SJSA1 (cell line): Measurements from ENCODE around the gene FAM210B. TPM values are rescaled to one million over a fixed set of nuclear protein-coding genes. Genes with fewer than 3 reads are reported as not detected.
"Not testable (repeated sequence)": the region's sequence is repeated elsewhere in the genome, so short reads cannot be mapped to it uniquely, and the experiment has no call there.

ENCODE experiments used
- DNase-seq, 2 experiments: peaks; one replicate each; pipeline ENCODE4 v3.0.0-alpha.2; 2015 to 2020; ENCODE audit warnings: low spot score in 2 of 2, low read depth in 1 of 2
- H3K27ac ChIP-seq: fragments of 250-450 bp; sonication (Bioruptor Pico); 2 replicates; pipeline ENCODE4 v1.5.1; 2020; ENCODE audit warnings: mild to moderate bottlenecking, moderate library complexity
- H3K27me3 ChIP-seq: fragments of 250-450 bp; sonication (Bioruptor Pico); replicated peaks from 2 replicates; pipeline ENCODE4 v1.5.1; 2020; ENCODE audit warnings: mild to moderate bottlenecking, moderate library complexity
- H3K36me3 ChIP-seq: fragments of 250-450 bp; sonication (Bioruptor Pico); 2 replicates; pipeline ENCODE4 v1.5.1; 2020; ENCODE audit warnings: mild to moderate bottlenecking
- H3K4me1 ChIP-seq: fragments of 250-450 bp; sonication (Bioruptor Pico); replicated peaks from 2 replicates; pipeline ENCODE4 v1.6.1; 2021; ENCODE audit warnings: mild to moderate bottlenecking
- H3K4me3 ChIP-seq: fragments of 250-450 bp; sonication (Bioruptor Pico); 2 replicates; pipeline ENCODE4 v1.5.1; 2020; ENCODE audit warnings: mild to moderate bottlenecking
- H3K9me3 ChIP-seq: fragments of 250-450 bp; sonication (Bioruptor Pico); replicated peaks from 2 replicates; pipeline ENCODE4 v1.5.1; 2020; ENCODE audit warnings: mild to moderate bottlenecking
- total RNA-seq: library from RNA; depleted of rRNA; stranded (reverse); fragments of >200 nt; shearing (Covaris generic); gene quantifications from 2 replicates; pipeline ENCODE4 v1.2.3, GENCODE V29; 2014; rRNA removed

The FAM210B gene, protein sequence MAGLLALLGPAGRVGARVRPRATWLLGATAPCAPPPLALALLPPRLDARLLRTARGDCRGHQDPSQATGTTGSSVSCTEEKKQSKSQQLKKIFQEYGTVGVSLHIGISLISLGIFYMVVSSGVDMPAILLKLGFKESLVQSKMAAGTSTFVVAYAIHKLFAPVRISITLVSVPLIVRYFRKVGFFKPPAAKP
- 9.0 and 22.4 TPM in 2 replicates for total RNA-seq

DNA sequence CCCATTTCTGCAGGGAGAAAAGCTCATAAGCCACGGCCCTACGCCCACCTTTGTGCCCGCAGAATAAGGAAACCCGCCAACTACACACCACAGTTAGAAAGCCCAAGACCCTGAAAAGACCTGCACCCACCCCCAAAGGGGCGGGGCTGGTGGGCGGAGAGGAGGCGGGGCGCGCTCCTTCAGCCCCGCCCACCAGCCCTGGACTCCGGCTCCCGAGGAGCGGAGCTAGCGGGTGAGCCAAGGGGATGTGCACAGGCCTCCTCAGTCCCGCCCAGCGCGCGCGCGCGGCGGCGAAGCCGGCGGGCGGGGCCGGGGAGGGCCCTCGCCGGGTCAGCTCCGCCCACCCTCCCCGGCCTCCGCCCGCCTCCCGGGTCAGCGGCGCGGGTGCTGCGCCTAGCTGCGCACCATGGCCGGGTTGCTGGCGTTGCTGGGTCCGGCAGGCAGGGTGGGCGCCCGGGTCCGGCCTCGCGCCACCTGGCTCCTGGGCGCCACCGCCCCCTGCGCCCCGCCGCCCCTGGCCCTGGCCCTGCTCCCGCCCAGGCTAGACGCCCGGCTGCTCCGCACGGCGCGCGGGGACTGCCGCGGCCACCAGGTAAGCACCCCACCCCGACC is at the start of gene FAM210B:
FAM210B (plus strand) TSS at position 375 of the 612 bp plus-strand sequence; CDS start at position 407, 32 bp downstream.
- Histone ChIP-seq H3K4me1 (peaks cover 16% of the 10 kb centered on the region), H3K27ac (peak within 1 kb of the TSS; percentile 13; the same call in 1 of the 2 replicates), H3K9me3 (no peaks in the 10 kb centered on the region), H3K4me3 (peak within 1 kb of the TSS; percentile 77), H3K36me3 (peaks cover 7% of the 10 kb centered on the region; the same call in 1 of the 2 replicates), H3K27me3 (no peaks in the 10 kb centered on the region; the same call in 1 of the 2 replicates)
- peak; percentile 70 to 86 for DNase-seq

DNA sequence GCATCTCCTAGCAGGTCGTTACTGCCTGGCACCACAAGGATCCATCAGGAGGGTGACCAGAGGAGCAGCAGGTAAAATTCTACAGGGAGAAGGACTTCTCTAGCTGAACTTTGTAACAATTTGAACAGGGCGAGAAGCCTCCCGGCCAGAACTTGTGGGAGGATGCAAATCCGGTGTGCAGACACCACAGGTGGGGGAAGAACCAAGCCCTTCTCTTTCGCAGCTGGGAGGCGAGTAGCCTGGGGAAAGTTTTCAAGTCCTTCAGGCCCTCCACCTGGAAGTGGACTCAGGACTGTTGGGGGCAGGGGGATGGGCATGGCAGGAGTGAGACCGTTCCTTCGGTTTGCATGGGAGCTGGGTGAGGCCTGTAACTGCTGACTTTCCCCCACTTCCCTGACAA is 42.7 kb upstream of the FAM210B start:
- Histone ChIP-seq H3K4me3 (no peak overlapping the region), H3K27me3 (no peaks in the 10 kb centered on the region), H3K27ac (no peak overlapping the region), H3K36me3 (no peaks in the 10 kb centered on the region), H3K4me1 (no peaks in the 10 kb centered on the region), H3K9me3 (no peaks in the 10 kb centered on the region)
- DNase-seq: no peak

DNA sequence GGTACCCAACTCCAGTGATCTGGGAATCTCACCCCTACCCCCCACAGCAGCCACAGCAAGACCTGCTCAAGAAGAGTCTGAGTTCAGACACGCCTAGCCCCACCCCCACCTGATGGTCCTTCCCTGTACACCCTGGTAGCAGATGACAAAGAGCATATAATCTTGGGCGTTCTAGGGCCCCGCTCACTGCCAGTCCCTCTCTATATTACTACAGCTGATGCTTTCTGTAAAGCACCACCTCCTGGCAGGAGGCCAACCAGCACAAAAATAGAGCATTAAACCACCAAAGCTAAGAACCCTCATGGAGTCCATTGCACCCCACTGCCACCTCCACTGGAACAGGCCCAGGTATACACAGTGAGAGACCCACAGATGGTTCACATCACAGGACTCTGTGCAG is 42.3 kb upstream of the FAM210B start:
- Histone ChIP-seq H3K9me3 (no peaks in the 10 kb centered on the region), H3K27me3 (no peaks in the 10 kb centered on the region), H3K36me3 (no peaks in the 10 kb centered on the region), H3K4me1 (no peaks in the 10 kb centered on the region), H3K4me3 (no peak overlapping the region), H3K27ac (no peak overlapping the region)
- no peak for DNase-seq

DNA sequence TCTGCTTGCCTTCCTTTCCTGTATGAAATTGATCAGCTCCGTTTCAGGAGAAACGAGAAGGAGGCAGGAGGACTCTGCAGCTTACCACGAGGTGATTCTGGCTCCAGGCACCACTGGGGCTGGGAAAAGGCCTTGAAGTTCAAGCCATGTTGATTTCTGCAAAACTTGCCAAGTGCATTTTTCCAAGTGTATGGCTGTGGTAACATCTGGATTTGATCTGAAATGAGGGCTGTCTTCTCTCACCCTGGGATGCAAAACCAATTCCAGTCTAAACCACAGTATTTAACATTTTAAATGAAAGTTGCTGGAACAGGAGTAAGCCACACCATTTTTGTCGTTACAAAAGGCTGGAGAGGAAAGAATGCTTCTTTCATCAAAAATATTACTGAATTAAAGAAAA is 36.1 kb upstream of the FAM210B start:
- no peak for DNase-seq
- Histone ChIP-seq H3K27ac (no peak overlapping the region), H3K4me3 (no peak overlapping the region), H3K4me1 (no peaks in the 10 kb centered on the region), H3K9me3 (no peaks in the 10 kb centered on the region), H3K36me3 (no peaks in the 10 kb centered on the region), H3K27me3 (no peaks in the 10 kb centered on the region)

DNA sequence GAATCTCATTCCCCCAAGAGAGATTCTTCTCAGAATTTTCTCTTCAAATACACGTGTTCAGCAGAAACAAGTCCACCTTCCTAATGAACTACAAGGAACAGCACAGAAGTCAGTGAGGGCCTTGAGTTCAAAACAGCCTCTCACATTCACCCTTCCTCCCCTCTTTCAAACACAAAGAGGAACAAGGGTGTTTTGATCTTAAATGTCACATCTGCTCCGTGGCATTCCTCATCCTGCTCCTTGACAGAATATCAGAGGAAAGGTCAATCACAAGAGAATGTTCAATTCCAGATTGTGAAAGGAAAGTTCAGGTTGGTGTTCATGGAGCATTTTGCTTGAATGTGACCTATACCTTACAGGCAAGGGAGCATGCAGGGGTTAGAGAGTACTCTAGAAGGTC is 35.6 kb upstream of the FAM210B start:
- no peak for DNase-seq
- Histone ChIP-seq H3K27ac (no peak overlapping the region), H3K36me3 (no peaks in the 10 kb centered on the region), H3K4me3 (no peak overlapping the region), H3K9me3 (no peaks in the 10 kb centered on the region), H3K27me3 (no peaks in the 10 kb centered on the region), H3K4me1 (no peaks in the 10 kb centered on the region)

DNA sequence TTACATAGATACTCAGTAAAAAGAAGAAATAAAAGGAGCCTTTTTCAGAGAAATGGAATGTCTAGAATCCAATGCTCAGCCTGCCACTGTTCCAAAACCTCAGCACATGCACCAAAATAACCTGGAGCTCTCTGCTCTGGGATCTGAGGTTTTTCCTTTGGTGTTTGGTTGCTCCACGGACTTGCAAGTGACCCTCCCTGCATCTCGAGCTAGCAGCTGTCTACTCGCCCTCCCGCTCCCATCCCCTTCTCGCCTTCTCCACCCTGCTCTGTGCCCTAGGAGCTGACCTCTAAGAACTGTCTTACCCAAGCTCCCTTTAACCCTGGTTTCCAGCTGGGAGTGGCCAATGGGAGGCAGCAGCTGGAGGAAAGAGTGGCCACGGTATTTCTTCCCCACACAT is 35.1 kb upstream of the FAM210B start:
- Histone ChIP-seq H3K36me3 (no peaks in the 10 kb centered on the region), H3K27me3 (no peaks in the 10 kb centered on the region), H3K4me3 (no peak overlapping the region), H3K27ac (no peak overlapping the region), H3K4me1 (no peaks in the 10 kb centered on the region), H3K9me3 (no peaks in the 10 kb centered on the region)
- no peak for DNase-seq

DNA sequence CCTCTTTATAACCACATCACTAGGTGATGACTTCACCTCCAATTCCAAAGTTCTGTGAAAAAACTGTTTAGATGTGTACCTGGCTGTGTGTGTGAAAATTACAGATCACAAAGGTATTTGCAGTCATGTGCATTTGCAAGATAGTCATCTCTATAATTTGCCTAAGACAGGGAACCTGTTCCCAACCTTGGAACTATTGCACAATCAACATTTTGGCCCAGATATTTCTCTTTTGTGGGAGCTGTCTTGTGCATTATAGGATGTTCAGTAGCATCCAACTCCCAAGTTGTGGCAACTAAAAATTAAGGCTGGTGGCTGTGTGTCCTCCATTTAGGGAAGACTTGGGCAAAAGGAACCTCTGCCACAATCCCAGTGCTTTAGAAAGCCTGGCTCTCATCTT is 34.0 kb upstream of the FAM210B start:
- no peak overlapping the region for H3K27ac ChIP-seq
- H3K27me3 ChIP-seq: no peaks in the 10 kb centered on the region
- no peaks in the 10 kb centered on the region for H3K9me3 ChIP-seq
- H3K4me3 ChIP-seq: no peak overlapping the region
- no peak for DNase-seq
- H3K4me1 ChIP-seq: no peaks in the 10 kb centered on the region
- H3K36me3 ChIP-seq: no peaks in the 10 kb centered on the region

DNA sequence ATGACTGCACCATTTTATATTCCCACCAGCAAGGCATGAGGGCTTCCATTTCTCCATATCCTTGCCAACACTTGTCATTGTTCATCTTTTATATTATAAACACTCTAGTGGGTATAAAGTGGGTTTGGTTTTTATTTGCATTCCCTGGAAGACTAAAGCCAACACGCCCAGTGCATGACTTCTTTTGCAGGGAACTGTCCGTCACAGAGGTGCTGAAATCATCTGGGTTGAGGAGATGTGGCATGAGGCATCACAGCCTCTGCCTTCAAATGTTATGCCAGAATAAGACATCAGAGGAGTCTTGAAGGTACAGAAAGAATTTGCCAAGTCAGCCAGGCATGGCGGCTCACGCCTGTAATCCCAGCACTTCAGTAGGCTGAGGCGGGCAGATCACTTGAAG is 29.9 kb upstream of the FAM210B start:
- Histone ChIP-seq H3K36me3 (no peaks in the 10 kb centered on the region), H3K4me3 (no peak overlapping the region), H3K27ac (no peak overlapping the region), H3K9me3 (no peaks in the 10 kb centered on the region), H3K27me3 (no peaks in the 10 kb centered on the region), H3K4me1 (no peaks in the 10 kb centered on the region)
- no peak for DNase-seq

DNA sequence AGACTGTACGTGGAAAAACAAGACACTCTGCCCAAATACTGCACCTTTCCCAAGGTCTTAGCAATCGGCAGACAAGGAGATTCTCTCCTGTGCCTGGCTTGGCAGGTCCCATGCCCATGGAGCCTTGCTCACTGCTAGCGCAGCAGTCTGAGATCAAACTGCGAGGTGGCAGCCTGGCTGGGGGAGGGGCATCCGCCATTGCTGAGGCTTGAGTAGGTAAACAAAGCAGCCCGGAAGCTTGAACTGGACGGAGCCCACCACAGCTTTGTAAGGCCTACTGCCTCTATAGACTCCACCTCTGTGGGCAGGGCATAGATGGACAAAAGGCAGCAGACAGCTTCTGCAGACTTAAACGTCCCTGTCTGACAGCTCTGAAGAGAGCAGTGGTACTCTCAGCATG is 22.1 kb upstream of the FAM210B start:
- H3K36me3 ChIP-seq, H3K27ac ChIP-seq, H3K4me1 ChIP-seq, H3K9me3 ChIP-seq, H3K4me3 ChIP-seq, H3K27me3 ChIP-seq, DNase-seq: not testable (repeated sequence)

DNA sequence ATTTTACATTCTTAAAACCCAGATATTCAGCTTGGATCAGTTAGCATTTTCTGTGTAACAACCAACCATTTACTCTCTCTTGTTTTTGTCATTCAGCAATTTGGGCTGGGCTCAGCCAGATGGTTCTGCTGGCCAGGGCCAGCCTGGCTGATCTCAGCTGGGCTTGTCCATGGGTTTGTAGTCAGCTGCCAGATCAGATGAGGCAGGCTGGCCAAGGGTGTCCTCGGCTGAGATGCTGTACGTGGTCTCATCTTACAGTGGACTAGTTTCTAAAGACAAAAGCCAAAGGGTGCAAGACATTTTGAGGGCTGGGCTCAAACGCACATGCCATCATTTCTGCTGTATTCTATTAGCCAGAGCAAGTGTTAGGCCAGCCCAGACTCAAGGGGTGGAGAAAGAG is 16.0 kb upstream of the FAM210B start:
- Histone ChIP-seq H3K27me3 (no peaks in the 10 kb centered on the region), H3K4me1 (no peaks in the 10 kb centered on the region), H3K9me3 (no peaks in the 10 kb centered on the region)

DNA sequence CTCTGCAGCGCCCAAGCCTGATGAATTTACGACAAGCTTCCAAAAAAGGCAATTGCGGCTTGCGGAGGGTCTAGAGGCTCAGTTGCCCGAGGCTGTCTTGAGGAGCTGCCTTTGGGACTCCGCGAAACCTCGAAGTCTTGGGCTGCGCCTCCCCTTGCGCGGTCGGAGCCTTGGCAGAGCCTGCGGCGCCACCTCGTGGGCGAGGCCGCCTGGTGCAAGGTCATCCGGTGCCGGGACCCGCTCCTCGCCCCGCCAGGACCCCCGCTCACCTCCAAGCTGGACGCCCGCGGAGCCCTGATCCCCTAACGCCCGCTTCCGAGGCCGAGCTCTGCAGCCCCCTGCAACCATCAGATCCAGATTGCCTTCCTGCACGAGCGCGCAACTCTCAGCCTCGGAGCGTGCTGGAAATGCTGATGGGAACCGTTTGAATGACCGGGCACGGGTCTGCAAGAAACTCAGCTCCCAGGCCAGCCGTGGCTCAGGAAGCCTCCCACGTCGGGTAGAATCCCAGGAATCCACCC is 14.9 kb upstream of the FAM210B start:
- no peak overlapping the region for H3K27ac ChIP-seq
- H3K36me3 ChIP-seq: no peaks in the 10 kb centered on the region
- DNase-seq: peak in 1 of 2 experiments; percentile 50
- no peaks in the 10 kb centered on the region for H3K9me3 ChIP-seq
- no peak overlapping the region for H3K4me3 ChIP-seq
- no peaks in the 10 kb centered on the region for H3K27me3 ChIP-seq
- H3K4me1 ChIP-seq: no peaks in the 10 kb centered on the region

More for the DNA sequence above, 16.0 kb upstream of the FAM210B start:
- H3K4me3 ChIP-seq: no peak overlapping the region
- no peak for DNase-seq
- no peaks in the 10 kb centered on the region for H3K36me3 ChIP-seq
- H3K27ac ChIP-seq: no peak overlapping the region

DNA sequence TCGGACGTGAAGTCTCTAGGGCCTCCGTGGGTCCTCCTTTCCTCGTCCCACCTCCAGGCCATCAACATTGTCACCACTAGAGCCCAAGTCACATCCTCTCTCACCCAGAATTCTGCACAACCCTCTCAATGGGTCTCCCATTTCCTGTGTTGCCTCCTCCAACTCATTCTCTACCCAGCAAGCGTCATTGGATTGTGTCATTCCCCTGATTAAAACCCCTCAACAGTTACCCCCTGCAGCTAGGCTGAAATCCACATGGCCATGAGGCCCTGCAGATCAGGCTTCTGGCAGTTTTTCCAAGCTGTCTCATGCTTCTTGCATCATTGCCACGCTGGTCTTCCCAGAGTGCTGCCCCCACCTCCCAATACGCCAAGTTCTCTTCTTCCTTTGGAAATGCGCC is 12.9 kb upstream of the FAM210B start:
- Histone ChIP-seq H3K27ac (no peak overlapping the region), H3K4me1 (no peaks in the 10 kb centered on the region), H3K9me3 (no peaks in the 10 kb centered on the region; the same call in 1 of the 2 replicates), H3K36me3 (no peaks in the 10 kb centered on the region), H3K4me3 (no peak overlapping the region), H3K27me3 (no peaks in the 10 kb centered on the region)
- DNase-seq: no peak

DNA sequence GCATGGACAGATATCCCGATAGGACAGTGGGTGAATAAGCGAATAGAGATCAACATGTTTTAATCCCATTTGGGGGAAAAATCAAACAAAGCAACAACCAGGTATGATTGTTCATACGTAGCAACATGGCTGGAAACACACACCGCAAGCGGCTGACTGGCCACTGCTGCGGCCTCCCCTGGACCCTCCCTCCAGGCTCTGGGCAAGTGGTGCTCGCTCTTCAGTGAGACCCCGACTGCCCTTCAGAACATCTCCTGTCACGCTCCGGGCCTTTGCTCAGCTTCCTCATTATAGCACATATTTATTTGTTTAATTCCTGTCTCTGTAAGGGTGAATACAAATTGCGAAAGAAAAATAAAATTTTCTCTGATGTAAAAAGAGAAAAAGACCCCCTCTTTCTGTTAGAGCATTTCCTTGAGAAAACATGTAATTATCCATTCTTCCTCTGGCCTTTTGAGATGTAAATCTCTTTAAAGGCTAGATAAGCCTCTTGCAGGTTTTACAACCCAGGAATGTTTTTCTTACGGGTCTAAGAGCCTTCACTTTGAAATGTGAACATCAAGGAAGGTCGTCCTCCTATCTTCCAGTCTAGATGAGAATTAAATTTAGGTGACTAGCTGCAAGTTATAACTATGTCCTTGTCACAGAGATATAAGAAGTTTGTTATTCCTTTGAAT is 11.0 kb upstream of the FAM210B start:
- Histone ChIP-seq H3K4me3 (no peak overlapping the region), H3K9me3 (no peaks in the 10 kb centered on the region; the same call in 1 of the 2 replicates), H3K4me1 (no peaks in the 10 kb centered on the region), H3K27me3 (no peaks in the 10 kb centered on the region), H3K27ac (no peak overlapping the region), H3K36me3 (no peaks in the 10 kb centered on the region)
- no peak for DNase-seq

DNA sequence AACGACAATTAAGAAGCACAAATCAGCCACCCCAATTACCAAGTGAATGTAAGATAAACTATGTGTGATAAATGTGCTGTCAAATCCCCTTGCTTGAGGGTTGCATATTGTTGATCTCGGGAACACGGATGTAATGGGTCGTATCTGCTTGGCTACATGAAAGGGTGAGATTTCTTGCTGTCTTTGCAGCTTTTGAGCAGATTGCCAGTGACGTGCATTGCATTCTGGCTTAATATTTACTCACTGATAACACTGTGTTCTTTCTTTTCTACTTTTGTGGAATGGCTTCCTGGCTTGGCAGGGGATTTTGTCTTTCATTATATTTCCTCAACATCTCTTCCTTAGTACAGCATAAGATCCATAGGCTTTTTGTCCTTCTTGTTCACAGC is 10.5 kb upstream of the FAM210B start:
- Histone ChIP-seq H3K9me3 (no peaks in the 10 kb centered on the region; the same call in 1 of the 2 replicates), H3K36me3 (no peaks in the 10 kb centered on the region), H3K4me1 (no peaks in the 10 kb centered on the region), H3K4me3 (no peak overlapping the region), H3K27me3 (no peaks in the 10 kb centered on the region), H3K27ac (no peak overlapping the region)
- no peak for DNase-seq
